Glutamatergic neuron (in vitro differentiated cells): ENCODE measurements around the gene HTR1A. TPM values are rescaled to one million over a fixed set of nuclear protein-coding genes. Genes with fewer than 3 reads are reported as not detected.

Source experiments
- DNase-seq: peaks from one replicate; pipeline ENCODE4 v3.0.0; 2022
- H3K27ac Mint-ChIP-seq: one replicate; pipeline ENCODE4 v1.8.0; 2020; ENCODE audit warnings: mild to moderate bottlenecking, mixed read lengths, inconsistent platforms; ENCODE audit not compliant: unreplicated experiment
- H3K27me3 Mint-ChIP-seq: one replicate; pipeline ENCODE4 v1.8.0; 2020; ENCODE audit warnings: mild to moderate bottlenecking, moderate library complexity, mixed read lengths, inconsistent platforms; ENCODE audit not compliant: unreplicated experiment
- H3K36me3 Mint-ChIP-seq: one replicate; pipeline ENCODE4 v1.8.0; 2020; ENCODE audit warnings: mild to moderate bottlenecking, mixed read lengths, inconsistent platforms; ENCODE audit not compliant: unreplicated experiment
- H3K4me1 Mint-ChIP-seq: one replicate; pipeline ENCODE4 v1.8.0; 2020; ENCODE audit warnings: mild to moderate bottlenecking, low read depth, mixed read lengths, inconsistent platforms; ENCODE audit not compliant: unreplicated experiment
- H3K4me3 Mint-ChIP-seq: one replicate; pipeline ENCODE4 v1.8.0; 2020; ENCODE audit warnings: mild to moderate bottlenecking, mixed read lengths, inconsistent platforms; ENCODE audit not compliant: unreplicated experiment
- H3K9me3 Mint-ChIP-seq: one replicate; pipeline ENCODE4 v1.8.0; 2020; ENCODE audit warnings: mild to moderate bottlenecking, moderate library complexity, mixed read lengths, inconsistent platforms; ENCODE audit not compliant: unreplicated experiment
- CTCF ChIP-seq: fragments of 200-600 bp; sonication (generic); IDR thresholded peaks from one replicate; pipeline ENCODE4 v1.5.0; 2021; ENCODE audit not compliant: partially characterized antibody, unreplicated experiment
- long read RNA-seq: library from polyadenylated mRNA; unstranded; transcript quantifications from one replicate; pipeline ENCODE4 v2.0.0, GENCODE V29; 2020; ENCODE audit not compliant: unreplicated experiment
- total RNA-seq: library from RNA; stranded (reverse); fragmentation: NEBNext Ultra II Directional; extraction: Animal tissue kit (Norgen Biotek cat#: 25700); gene quantifications from one replicate; pipeline ENCODE4 v1.2.1, GENCODE V29; 2021; ENCODE audit not compliant: unreplicated experiment

The HTR1A gene
- total RNA-seq: 1.2 TPM
- long read RNA-seq: 0 reads

- Mint-ChIP-seq H3K4me3 (peak within 1 kb of the TSS; percentile 97), H3K27ac (peak within 1 kb of the TSS; percentile 69), H3K4me1 (peaks cover 14% of the 10 kb centered on the region)
Measured at GRCh38 chr5:63962279-63962678, at the start of gene HTR1A. Gene HTR1A (minus strand): TSS chr5:63962445. CDS start chr5:63961719, 726 bp downstream.

GRCh38 chr5:64003966-64004365, 41.7 kb upstream of the HTR1A start:
- Mint-ChIP-seq H3K4me1 (no peaks in the 10 kb centered on the region), H3K36me3 (no peaks in the 10 kb centered on the region), H3K4me3 (no peak overlapping the region), H3K27me3 (no peaks in the 10 kb centered on the region), H3K27ac (no peak overlapping the region), H3K9me3 (no peaks in the 10 kb centered on the region)
- DNase-seq: no peak
- no peak for TF ChIP-seq CTCF

More at GRCh38 chr5:63962279-63962678, at the start of gene HTR1A:
- H3K9me3 Mint-ChIP-seq: peaks cover 9% of the 10 kb centered on the region
- peak; percentile 24 for DNase-seq
- H3K36me3 Mint-ChIP-seq: no peaks in the 10 kb centered on the region
- TF ChIP-seq CTCF: no peak
- H3K27me3 Mint-ChIP-seq: peaks cover 17% of the 10 kb centered on the region

DNA sequence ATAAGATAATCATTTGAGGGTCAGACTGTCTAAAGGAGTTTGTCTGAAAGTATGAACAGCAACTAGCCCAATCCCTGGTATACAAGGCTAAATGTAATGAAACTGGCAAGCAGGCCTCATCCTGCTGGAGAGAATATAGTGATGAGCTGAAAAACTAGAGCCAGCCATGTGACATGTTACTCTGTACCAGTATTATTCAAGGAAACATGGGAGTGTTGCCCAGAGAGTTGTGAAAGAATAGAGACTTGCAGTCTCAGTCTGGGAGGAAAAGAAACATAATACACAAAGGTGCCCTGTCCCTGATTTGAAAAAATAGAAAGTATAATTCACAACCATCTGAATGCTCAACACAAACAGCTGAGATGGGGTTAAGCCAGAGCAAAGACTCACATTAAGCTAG, 37.9 kb upstream of the HTR1A start:
- H3K36me3 Mint-ChIP-seq: no peaks in the 10 kb centered on the region
- H3K27ac Mint-ChIP-seq: no peak overlapping the region
- H3K4me3 Mint-ChIP-seq: no peak overlapping the region
- no peak for TF ChIP-seq CTCF
- no peaks in the 10 kb centered on the region for H3K27me3 Mint-ChIP-seq
- no peak for DNase-seq
- H3K9me3 Mint-ChIP-seq: no peaks in the 10 kb centered on the region
- no peaks in the 10 kb centered on the region for H3K4me1 Mint-ChIP-seq

DNA sequence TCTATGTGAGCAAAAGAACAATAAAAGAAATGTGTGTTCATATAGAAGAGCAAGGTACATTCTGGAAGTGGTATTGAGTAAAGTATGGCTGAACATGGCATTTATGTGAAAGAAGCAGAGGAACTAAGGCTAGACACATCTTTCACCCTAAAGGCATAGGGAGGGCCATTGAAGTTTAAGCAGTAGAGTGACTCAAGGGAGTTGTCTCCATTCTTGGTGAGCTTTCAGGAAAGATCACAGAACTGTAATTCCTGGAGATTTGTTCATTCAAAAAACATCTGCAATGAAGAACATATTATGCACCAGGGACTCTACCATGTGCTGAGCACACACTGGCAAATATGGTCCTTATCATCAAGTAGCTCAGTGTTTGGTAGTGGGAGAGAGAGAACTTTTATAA, 24.8 kb upstream of the HTR1A start:
- no peak for TF ChIP-seq CTCF
- no peak for DNase-seq
- no peaks in the 10 kb centered on the region for H3K9me3 Mint-ChIP-seq
- H3K27me3 Mint-ChIP-seq: no peaks in the 10 kb centered on the region
- H3K4me3 Mint-ChIP-seq: no peak overlapping the region
- no peaks in the 10 kb centered on the region for H3K36me3 Mint-ChIP-seq
- H3K4me1 Mint-ChIP-seq: no peaks in the 10 kb centered on the region
- H3K27ac Mint-ChIP-seq: no peak overlapping the region

DNA sequence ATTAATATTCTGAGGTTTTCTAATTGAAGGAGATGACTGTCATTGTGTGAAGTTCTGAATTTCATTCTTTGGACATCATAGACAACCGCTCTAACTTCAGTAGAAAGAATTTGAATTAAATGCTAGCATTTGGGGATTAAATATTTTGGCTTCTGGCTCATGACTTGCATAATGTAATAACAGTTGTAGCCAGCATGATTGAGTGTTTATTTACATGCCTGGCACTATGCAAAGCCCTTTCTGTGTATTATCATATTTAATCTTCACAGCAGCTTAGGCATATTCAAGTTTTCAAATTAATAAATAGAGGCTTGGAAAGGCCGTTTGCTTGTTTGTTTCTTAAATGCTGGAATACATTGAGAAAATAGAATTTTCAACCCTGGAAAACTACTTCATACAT, 19.6 kb upstream of the HTR1A start:
- peaks cover 2% of the 10 kb centered on the region for H3K9me3 Mint-ChIP-seq
- no peaks in the 10 kb centered on the region for H3K27me3 Mint-ChIP-seq
- no peak for DNase-seq
- no peaks in the 10 kb centered on the region for H3K4me1 Mint-ChIP-seq
- no peak overlapping the region for H3K27ac Mint-ChIP-seq
- no peaks in the 10 kb centered on the region for H3K36me3 Mint-ChIP-seq
- TF ChIP-seq CTCF: no peak
- H3K4me3 Mint-ChIP-seq: no peak overlapping the region
